Measurements from ENCODE around the gene MKRN2.
"Not testable (repeated sequence)": the region's sequence is repeated elsewhere in the genome, so short reads cannot be mapped to it uniquely, and the experiment has no call there.

The MKRN2 gene

DNA sequence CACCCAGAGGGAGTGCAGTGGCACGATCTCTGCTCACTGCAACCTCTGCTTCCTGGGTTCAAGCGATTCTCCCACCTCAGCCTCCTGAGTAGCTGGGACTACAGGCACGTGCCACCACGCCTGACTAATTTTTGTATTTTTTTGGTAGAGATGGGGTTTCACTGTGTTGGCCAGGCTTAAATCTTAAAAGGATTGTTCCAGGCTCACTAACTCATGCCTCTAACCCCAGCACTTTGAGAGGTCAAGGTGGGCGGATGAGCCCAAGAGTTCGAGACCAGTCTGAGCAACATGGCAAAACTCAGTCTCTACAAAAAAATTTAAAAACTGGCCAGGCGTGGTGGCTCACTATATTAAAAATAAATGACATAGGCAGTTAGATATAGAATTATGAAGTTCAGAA, 74.0 kb downstream of the MKRN2 start:
- DNase-seq (ENCODE audit: low spot score), result not testable (repeated sequence)

DNA sequence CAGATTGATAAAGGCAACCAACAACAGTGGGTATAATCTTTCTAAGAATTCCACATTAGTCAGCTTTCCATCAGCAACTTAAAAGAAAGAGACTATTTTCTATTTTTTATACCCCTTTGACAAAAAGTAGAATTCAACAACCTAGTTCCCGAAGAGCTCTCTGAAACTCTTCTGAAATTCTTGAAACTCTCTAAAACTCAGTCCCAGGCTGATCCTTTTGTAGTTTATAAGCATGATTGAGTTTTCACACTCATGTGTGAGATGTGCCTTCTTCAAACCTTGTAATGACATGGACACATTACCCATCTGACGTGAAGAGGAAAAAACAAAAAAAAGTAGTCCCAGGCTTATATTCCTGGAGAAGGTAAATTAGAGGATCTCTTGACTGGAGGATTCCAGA, 75.6 kb downstream of the MKRN2 start:
- no peak for DNase-seq (ENCODE audit: low spot score)

- no peak for DNase-seq (ENCODE audit: low spot score)
These were observed 76.2 kb downstream of the MKRN2 start for GRCh38 chr3:12633108-12633507.

All from hematopoietic multipotent progenitor cell treated with erythropoietin and hydrocortisone succinate and interleukin-3 and kit ligand, for 15 days (in vitro differentiated cells).